Stimulated activated CD8-positive, alpha-beta memory T cell treated with anti-CD3 and anti-CD28 coated beads, Interleukin-7, amount 100 ng/mL, for 24 hours (primary cell): ENCODE data around the gene TMEM247.
"Not testable (repeated sequence)": the region's sequence is repeated elsewhere in the genome, so short reads cannot be mapped to it uniquely, and the experiment has no call there.

ENCODE experiments used
- DNase-seq: peaks from one replicate; pipeline ENCODE4 v3.0.0-alpha.2; 2020; ENCODE audit warnings: low read depth

TMEM247 gene

GRCh38 chr2:46512185-46512584 is 32.8 kb downstream of the TMEM247 start:
- DNase-seq = no peak

DNA sequence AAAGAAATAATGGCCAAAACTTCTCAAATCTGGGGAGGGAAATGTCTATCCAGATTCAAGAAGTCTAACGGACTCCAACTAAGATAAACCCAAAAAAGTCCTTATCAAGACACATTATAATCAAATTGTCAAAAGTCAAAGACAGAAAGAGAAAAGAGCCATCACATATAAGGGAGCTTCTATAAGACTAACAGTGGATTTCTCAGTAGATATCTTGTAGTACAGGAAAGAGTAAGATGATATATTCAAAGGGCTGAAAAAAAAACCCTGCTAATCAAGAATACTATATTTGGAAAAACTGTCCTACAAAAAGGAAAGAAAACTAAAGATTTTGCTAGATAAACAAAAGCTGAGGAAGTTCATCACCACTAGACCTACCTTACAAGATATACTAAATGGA is 35.4 kb downstream of the TMEM247 start:
- no peak for DNase-seq

GRCh38 chr2:46517485-46517884 is 38.1 kb downstream of the TMEM247 start:
- no peak for DNase-seq

GRCh38 chr2:46518861-46519260 is 39.5 kb downstream of the TMEM247 start:
- no peak for DNase-seq

- DNase-seq = no peak
These were observed 39.9 kb downstream of the TMEM247 start for GRCh38 chr2:46519265-46519664.

GRCh38 chr2:46520130-46520711 is 40.9 kb downstream of the TMEM247 start:
- no peak for DNase-seq

DNA sequence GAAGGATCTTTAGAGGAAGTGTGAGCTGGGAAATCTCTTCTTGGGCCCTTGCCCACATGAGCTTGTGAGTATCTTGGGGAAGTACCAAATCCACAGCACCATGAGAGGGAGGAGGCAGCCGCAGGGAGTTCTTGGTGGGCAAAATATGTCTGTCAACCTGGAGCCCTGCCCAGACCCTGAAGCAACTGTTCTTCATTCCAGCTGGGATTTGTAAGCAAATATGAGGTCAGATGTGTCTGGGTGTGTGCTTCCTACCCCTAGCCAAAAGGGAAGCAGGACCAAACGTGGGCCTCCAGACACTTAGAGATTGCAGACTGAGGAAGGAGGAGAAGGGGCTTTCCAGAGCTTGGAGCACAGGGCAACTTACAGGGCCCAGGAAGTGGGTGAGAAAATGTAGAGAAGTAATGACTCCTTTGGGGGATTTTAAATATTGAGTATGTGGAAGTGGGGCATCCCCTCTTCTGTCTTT is 41.9 kb downstream of the TMEM247 start:
- no peak for DNase-seq

GRCh38 chr2:46522385-46522784 is 43.0 kb downstream of the TMEM247 start:
- not testable (repeated sequence) for DNase-seq

DNA sequence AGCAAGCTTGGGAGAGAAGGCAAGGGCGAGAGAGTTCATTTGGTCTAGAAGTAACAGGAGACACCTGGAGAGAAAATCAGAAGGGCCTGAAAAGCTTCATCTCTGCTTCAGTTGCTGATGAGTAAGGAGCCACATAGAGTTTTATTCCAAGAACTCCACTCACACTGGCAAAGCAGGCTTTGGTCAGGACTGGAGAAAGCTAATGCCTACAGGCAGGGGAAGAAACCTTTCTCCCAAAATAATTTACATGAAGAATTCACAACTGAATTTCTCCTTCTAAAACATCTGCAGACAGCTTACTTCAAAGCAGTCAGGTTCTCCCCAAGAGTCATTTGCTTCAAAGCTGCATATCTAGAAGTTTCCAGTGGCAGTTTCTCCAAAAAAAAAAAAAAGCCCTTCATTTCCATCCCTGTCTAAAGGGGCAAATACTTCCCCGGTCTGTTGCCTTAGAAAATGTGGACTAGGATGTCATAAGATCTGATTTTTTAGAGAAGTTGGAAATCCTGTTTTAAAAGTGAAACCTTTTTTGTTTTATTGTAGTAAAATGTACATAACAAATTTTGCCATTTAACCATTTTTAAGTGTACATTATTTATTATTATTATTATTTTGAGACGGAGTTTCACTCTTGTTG is 46.3 kb downstream of the TMEM247 start:
- DNase-seq = no peak

DNA sequence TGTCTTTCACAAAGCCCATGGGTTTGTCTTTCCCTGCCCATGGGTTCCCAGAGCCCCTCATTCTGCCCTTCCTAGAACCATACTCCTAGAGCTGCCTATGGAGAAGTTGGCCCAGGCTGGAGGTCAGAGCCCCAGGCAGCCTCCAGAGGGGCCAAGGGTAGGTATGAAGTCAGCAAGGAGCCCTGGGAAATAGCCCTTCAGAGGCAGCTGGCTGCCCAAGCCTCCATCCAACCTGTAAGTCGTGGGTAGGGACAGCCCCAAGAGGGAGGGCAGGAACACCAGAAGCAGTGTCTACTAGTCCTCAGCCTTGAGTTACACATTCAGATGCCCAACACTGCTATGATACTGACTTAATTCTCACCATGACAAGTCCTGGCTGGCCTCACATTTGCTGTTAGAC is 49.5 kb downstream of the TMEM247 start:
- DNase-seq = no peak

- no peak for DNase-seq
These were observed 51.3 kb downstream of the TMEM247 start for GRCh38 chr2:46530639-46531038.

DNA sequence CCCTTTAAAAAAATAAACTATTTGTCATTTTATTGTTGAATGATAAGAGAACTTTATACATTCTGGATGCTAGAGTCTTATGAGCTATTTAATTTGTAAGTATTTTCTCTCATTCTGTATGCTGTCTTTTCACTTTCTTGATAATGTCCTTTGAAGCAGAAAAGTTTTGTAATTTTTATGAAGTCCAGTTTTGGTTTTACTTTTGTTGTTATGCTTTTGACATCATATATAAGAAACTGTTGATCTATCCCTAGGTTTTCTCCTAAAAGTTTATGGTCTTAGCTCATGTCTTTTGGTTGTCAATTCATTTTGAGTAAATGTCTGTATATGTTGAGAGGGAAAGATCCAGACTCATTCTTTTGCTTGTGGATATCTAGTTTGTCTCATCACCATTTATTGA is 52.5 kb downstream of the TMEM247 start:
- no peak for DNase-seq
